ENCODE results near the gene PEAK3. TPM values are rescaled to one million over a fixed set of nuclear protein-coding genes. Genes with fewer than 3 reads are reported as not detected.

PEAK3 gene
- total and polyA plus RNA-seq, 9 of the 15 experiments (the other 6 are each of a cell fraction or from before 2014, with no cell fraction given), result 0.07 to 0.40 TPM; not detected in 7

DNA sequence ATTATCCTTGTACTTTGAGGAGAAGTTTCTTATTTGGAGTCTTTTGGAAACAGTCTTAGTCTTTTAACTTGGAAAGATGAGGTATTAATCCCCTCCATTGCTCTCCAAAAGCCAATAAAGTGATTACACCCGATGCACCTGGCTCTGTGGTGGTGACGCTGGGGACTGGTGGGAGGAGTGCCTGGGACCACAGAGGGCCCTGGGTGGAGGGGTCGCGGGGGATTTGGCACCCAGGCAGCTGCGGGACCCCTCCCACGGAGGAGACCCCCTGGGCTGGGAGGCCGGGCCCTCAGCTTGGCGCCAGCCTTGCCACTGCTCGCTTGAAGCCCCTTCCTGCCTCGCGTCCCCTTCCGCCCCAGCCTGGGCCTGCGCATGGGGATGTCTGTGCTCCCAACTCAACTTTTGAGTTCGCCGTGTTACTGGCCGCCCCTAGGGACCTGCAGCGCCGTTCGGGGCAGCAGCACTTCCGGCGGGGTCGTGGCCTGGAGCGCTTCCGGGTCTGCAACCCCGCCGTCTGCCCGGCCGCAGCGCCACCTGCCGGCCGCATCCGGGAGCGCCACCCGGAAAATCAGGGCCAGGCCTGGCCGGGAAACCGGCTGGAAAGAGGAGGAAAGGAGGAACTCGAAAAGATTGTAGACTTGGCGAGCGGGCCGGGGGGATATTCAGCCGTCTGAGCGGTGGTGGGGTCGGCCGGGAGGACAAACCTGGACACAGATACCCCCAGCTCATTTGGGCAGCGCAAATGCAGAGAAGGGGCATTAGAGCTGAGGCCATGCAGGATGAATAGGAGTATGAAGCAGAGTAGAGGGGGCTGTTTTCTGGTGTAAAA lies 8.4 kb downstream of the PEAK3 start (continued):
- TF ChIP-seq, protein P1, sequence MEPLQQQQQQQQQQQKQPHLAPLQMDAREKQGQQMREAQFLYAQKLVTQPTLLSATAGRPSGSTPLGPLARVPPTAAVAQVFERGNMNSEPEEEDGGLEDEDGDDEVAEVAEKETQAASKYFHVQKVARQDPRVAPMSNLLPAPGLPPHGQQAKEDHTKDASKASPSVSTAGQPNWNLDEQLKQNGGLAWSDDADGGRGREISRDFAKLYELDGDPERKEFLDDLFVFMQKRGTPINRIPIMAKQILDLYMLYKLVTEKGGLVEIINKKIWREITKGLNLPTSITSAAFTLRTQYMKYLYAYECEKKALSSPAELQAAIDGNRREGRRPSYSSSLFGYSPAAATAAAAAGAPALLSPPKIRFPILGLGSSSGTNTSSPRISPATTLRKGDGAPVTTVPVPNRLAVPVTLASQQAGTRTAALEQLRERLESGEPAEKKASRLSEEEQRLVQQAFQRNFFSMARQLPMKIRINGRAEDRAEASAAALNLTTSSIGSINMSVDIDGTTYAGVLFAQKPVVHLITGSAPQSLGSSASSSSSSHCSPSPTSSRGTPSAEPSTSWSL (CRISPR knock-in tag; IDR thresholded peaks at IDR 0.05; ENCODE audit: borderline replicate concordance), result no peak
- TF ChIP-seq, protein P2, sequence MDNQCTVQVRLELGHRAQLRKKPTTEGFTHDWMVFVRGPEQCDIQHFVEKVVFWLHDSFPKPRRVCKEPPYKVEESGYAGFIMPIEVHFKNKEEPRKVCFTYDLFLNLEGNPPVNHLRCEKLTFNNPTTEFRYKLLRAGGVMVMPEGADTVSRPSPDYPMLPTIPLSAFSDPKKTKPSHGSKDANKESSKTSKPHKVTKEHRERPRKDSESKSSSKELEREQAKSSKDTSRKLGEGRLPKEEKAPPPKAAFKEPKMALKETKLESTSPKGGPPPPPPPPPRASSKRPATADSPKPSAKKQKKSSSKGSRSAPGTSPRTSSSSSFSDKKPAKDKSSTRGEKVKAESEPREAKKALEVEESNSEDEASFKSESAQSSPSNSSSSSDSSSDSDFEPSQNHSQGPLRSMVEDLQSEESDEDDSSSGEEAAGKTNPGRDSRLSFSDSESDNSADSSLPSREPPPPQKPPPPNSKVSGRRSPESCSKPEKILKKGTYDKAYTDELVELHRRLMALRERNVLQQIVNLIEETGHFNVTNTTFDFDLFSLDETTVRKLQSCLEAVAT (IDR thresholded peaks at IDR 0.05), result no peak
- TF ChIP-seq ZNF263 (CRISPR knock-in tag; IDR thresholded peaks at IDR 0.05; ENCODE audit: borderline replicate concordance) (peak; percentile 91), TGIF2 (CRISPR knock-in tag; IDR thresholded peaks at IDR 0.05) (no peak), RBFOX2 (IDR thresholded peaks at IDR 0.05; ENCODE audit: low read depth, low read length) (peak; percentile 84), MCM5 (IDR thresholded peaks at IDR 0.05; ENCODE audit: low read depth) (no peak), GTF2A2 (tag; IDR thresholded peaks at IDR 0.05) (no peak), BHLHE40 (IDR thresholded peaks at IDR 0.05; ENCODE audit: low read length) (peak; percentile 44; the same call in 1 of the 2 replicates)
- TF ChIP-seq, protein P3, sequence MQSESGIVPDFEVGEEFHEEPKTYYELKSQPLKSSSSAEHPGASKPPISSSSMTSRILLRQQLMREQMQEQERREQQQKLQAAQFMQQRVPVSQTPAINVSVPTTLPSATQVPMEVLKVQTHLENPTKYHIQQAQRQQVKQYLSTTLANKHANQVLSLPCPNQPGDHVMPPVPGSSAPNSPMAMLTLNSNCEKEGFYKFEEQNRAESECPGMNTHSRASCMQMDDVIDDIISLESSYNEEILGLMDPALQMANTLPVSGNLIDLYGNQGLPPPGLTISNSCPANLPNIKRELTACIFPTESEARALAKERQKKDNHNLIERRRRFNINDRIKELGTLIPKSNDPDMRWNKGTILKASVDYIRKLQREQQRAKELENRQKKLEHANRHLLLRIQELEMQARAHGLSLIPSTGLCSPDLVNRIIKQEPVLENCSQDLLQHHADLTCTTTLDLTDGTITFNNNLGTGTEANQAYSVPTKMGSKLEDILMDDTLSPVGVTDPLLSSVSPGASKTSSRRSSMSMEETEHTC (IDR thresholded peaks at IDR 0.05), result no peak
- TF ChIP-seq, protein P4, sequence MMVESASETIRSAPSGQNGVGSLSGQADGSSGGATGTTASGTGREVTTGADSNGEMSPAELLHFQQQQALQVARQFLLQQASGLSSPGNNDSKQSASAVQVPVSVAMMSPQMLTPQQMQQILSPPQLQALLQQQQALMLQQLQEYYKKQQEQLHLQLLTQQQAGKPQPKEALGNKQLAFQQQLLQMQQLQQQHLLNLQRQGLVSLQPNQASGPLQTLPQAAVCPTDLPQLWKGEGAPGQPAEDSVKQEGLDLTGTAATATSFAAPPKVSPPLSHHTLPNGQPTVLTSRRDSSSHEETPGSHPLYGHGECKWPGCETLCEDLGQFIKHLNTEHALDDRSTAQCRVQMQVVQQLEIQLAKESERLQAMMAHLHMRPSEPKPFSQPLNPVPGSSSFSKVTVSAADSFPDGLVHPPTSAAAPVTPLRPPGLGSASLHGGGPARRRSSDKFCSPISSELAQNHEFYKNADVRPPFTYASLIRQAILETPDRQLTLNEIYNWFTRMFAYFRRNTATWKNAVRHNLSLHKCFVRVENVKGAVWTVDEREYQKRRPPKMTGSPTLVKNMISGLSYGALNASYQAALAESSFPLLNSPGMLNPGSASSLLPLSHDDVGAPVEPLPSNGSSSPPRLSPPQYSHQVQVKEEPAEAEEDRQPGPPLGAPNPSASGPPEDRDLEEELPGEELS (CRISPR knock-in tag; IDR thresholded peaks at IDR 0.05; ENCODE audit: borderline replicate concordance), result no peak
